PC-9 (cell line): ENCODE measurements around the gene ROBO1. TPM values are rescaled to one million over a fixed set of nuclear protein-coding genes. Genes with fewer than 3 reads are reported as not detected.

ENCODE experiments used
- BruUV-seq: library from RNA; stranded (reverse); fragments of 400-500 nt; replicated peaks from 2 replicates; lab custom pipeline; 2021; lab: Mats Ljungman, UMichigan
- CTCF ChIA-PET: fragments of 300-600 bp; sonication (Branson Sonifier 250); formaldehyde crosslinking; loops from one replicate; lab custom pipeline; 2022; ENCODE audit warnings: antibody characterized with exemption; lab: Charles Lee
- POLR2A ChIA-PET: fragments of 300-600 bp; sonication (Branson Sonifier 250); formaldehyde crosslinking; loops from one replicate; lab custom pipeline; 2022; ENCODE audit warnings: antibody characterized with exemption; ENCODE audit not compliant: unreplicated experiment; lab: Charles Lee
- DNase-seq, 2 experiments: peaks; one replicate each; pipeline versions ENCODE4 v3.0.0 to v3.0.0-alpha.2; 2015 to 2022; ENCODE audit warnings: mixed read lengths in 1 of 2
- H2AFZ ChIP-seq: fragments of 200-600 bp; sonication (generic); 2 replicates; pipeline ENCODE4 v1.8.1; 2017; ENCODE audit warnings: antibody characterized with exemption
- H3F3A ChIP-seq: fragments of 200-600 bp; sonication (generic); 2 replicates; pipeline ENCODE4 v1.8.1; 2017; ENCODE audit warnings: antibody characterized with exemption, mild to moderate bottlenecking, low read depth; ENCODE audit not compliant: insufficient read depth
- H3K27ac ChIP-seq: fragments of 200-600 bp; sonication (generic); 2 replicates; pipeline ENCODE4 v1.6.1; 2016; ENCODE audit warnings: mixed run types
- H3K27me3 ChIP-seq: fragments of 200-600 bp; sonication (generic); 2 replicates; pipeline ENCODE4 v1.6.1; 2016; ENCODE audit warnings: low read depth, mixed run types; ENCODE audit not compliant: insufficient read depth
- H3K36me3 ChIP-seq: fragments of 200-600 bp; sonication (generic); 2 replicates; pipeline ENCODE4 v1.6.1; 2016; ENCODE audit warnings: low read depth, mixed run types
- H3K4me1 ChIP-seq: fragments of 200-600 bp; sonication (generic); replicated peaks from 2 replicates; pipeline ENCODE4 v1.6.1; 2016; ENCODE audit warnings: mixed run types; ENCODE audit not compliant: insufficient read depth
- H3K4me2 ChIP-seq: fragments of 200-600 bp; sonication (generic); 2 replicates; pipeline ENCODE4 v1.6.1; 2017; ENCODE audit warnings: mixed run types
- H3K4me3 ChIP-seq: fragments of 200-600 bp; sonication (generic); 2 replicates; pipeline ENCODE4 v1.6.1; 2016; ENCODE audit warnings: mixed run types
- H3K79me2 ChIP-seq: fragments of 200-600 bp; sonication (generic); 2 replicates; pipeline ENCODE4 v1.6.1; 2017; ENCODE audit warnings: low read depth, mixed run types
- H3K9me2 ChIP-seq: fragments of 200-600 bp; sonication (generic); 2 replicates; pipeline ENCODE4 v1.8.1; 2017; ENCODE audit warnings: mild to moderate bottlenecking; ENCODE audit not compliant: insufficient read depth
- H3K9me3 ChIP-seq: fragments of 200-600 bp; sonication (generic); 2 replicates; pipeline ENCODE4 v1.8.1; 2016; ENCODE audit warnings: low read depth; ENCODE audit not compliant: insufficient read depth
- H4K20me1 ChIP-seq: fragments of 200-600 bp; sonication (generic); 2 replicates; pipeline ENCODE4 v1.8.1; 2017; ENCODE audit not compliant: insufficient read depth
- CTCF ChIP-seq: fragments of 200-600 bp; sonication (generic); conservative IDR thresholded peaks from 2 replicates; pipeline ENCODE4 v1.6.1; 2017; ENCODE audit warnings: mixed run types, antibody characterized with exemption, mild to moderate bottlenecking, moderate library complexity
- EZH2 ChIP-seq: fragments of 200-600 bp; sonication (generic); IDR thresholded peaks from 2 replicates; pipeline ENCODE4 v1.8.0; 2017; ENCODE audit warnings: antibody characterized with exemption, low read depth
- intact Hi-C: fragments of 100-400 bp; cut with micrococcal nuclease; formaldehyde crosslinking; loops from one replicate; pipeline ENCODE4 v1.10.0; 2022; ENCODE audit not compliant: unreplicated experiment
- total RNA-seq: library from RNA; stranded (reverse); gene quantifications from 2 replicates; pipeline ENCODE4 v1.2.3, GENCODE V29; 2021

The ROBO1 gene
- total RNA-seq, 1 experiment from 2014 or later, result 17.5 TPM

- Histone ChIP-seq H3K4me3 (no peak overlapping the region), H2AFZ (no peak overlapping the region), H3K4me1 (peaks cover 5% of the 10 kb centered on the region; the same call in 1 of the 2 replicates), H3F3A (no peaks in the 10 kb centered on the region), H3K79me2 (no peaks in the 10 kb centered on the region), H3K36me3 (no peaks in the 10 kb centered on the region), H3K4me2 (no peak overlapping the region), H3K9me2 (no peaks in the 10 kb centered on the region; the same call in 1 of the 2 replicates), H3K27ac (no peak overlapping the region), H3K9me3 (no peaks in the 10 kb centered on the region), H4K20me1 (no peaks in the 10 kb centered on the region), H3K27me3 (no peaks in the 10 kb centered on the region)
- CTCF ChIA-PET, result no interaction called here
- no peak for DNase-seq
- TF ChIP-seq EZH2 (no peak), CTCF (no peak)
- intact Hi-C loops, result no loop called here
- BruUV-seq, result no TSS peak
- POLR2A ChIA-PET, result no interaction called here
Measured at GRCh38 chr3:78844307-78844706, 923.5 kb downstream of the ROBO1 start.

GRCh38 chr3:78839693-78840092 lies 928.1 kb downstream of the ROBO1 start:
- H3K36me3 ChIP-seq, result no peaks in the 10 kb centered on the region
- no peaks in the 10 kb centered on the region for H3K79me2 ChIP-seq
- no peaks in the 10 kb centered on the region for H3F3A ChIP-seq
- DNase-seq, result no peak
- no peak overlapping the region for H2AFZ ChIP-seq
- TF ChIP-seq EZH2 (no peak), CTCF (no peak)
- H3K9me2 ChIP-seq, result no peaks in the 10 kb centered on the region; the same call in 1 of the 2 replicates
- no TSS peak for BruUV-seq
- H3K27me3 ChIP-seq, result no peaks in the 10 kb centered on the region
- POLR2A ChIA-PET, result no interaction called here
- peaks cover 5% of the 10 kb centered on the region; the same call in 1 of the 2 replicates for H3K4me1 ChIP-seq
- no peak overlapping the region for H3K27ac ChIP-seq
- no peak overlapping the region for H3K4me2 ChIP-seq
- intact Hi-C loops, result no loop called here
- CTCF ChIA-PET, result no interaction called here
- H3K9me3 ChIP-seq, result no peaks in the 10 kb centered on the region
- no peak overlapping the region for H3K4me3 ChIP-seq
- H4K20me1 ChIP-seq, result no peaks in the 10 kb centered on the region

GRCh38 chr3:78838362-78838761 lies 929.4 kb downstream of the ROBO1 start:
- H3F3A ChIP-seq, result no peaks in the 10 kb centered on the region
- no peaks in the 10 kb centered on the region; the same call in 1 of the 2 replicates for H3K9me2 ChIP-seq
- H3K4me2 ChIP-seq, result no peak overlapping the region
- intact Hi-C loops, result no loop called here
- no peak overlapping the region for H2AFZ ChIP-seq
- no peaks in the 10 kb centered on the region for H3K36me3 ChIP-seq
- no peak for DNase-seq
- no peak overlapping the region for H3K27ac ChIP-seq
- H3K4me3 ChIP-seq, result no peak overlapping the region
- POLR2A ChIA-PET, result no interaction called here
- no peaks in the 10 kb centered on the region for H3K9me3 ChIP-seq
- no peaks in the 10 kb centered on the region for H4K20me1 ChIP-seq
- TF ChIP-seq CTCF (no peak), EZH2 (no peak)
- peaks cover 5% of the 10 kb centered on the region; the same call in 1 of the 2 replicates for H3K4me1 ChIP-seq
- CTCF ChIA-PET, result no interaction called here
- no peaks in the 10 kb centered on the region for H3K79me2 ChIP-seq
- H3K27me3 ChIP-seq, result no peaks in the 10 kb centered on the region
- no TSS peak for BruUV-seq
